Spleen (tissue), 7 donors: Measurements from ENCODE around the gene GGNBP2.

ENCODE experiments used
- POLR2AphosphoS5 ChIP-seq, 3 donors: sonication (generic); formaldehyde crosslinking; IDR thresholded peaks; one replicate each; pipeline ENCODE4 v1.5.1; 2017; ENCODE audit warnings: antibody characterized with exemption in 3 of 3
- TF ChIP-seq, protein P1 (sequence below), 11 experiments: fragments of 200-600 bp in 7 of 11; fragments of 450-650 bp in 4 of 11; sonication (generic) in 4 of 11; IDR thresholded peaks in 8 of 11; conservative IDR thresholded peaks in 3 of 11; 1 replicate in 7 of 11; 2 replicates in 4 of 11; pipeline versions ENCODE4 v1.4.0 to v1.8.0; 2016 to 2021; ENCODE audit warnings: antibody characterized with exemption in 11 of 11, inconsistent platforms in 4 of 11, mild to moderate bottlenecking in 1 of 11
- donor health status: DM: no; HTN: no; CAD: no; lungs with moderate emphysema.
- donor health status: DM: no; HTN: no; CAD: no.
- donor health status: DM: no; HTN: no; CAD: no.

DNA sequence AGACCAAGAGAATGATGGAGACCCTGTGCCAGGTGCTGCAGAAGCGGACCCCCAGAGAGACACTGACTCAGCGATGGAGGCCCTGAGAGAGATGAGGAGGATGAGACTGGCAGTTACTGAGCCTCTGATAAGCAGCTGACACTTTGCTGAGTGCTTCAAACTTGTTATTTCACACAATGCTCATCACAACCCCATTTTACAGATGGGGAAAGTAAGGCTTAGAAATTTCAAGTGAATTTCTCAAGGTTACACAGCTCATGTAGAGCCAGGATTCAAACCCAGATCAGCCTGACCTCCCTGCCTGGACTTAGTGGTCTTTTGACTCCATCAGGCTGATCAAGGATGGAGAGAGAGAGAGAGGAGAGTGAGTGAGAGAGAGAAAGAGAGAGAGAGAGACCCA is 83.9 kb downstream of the GGNBP2 start:
- TF ChIP-seq, protein P1, sequence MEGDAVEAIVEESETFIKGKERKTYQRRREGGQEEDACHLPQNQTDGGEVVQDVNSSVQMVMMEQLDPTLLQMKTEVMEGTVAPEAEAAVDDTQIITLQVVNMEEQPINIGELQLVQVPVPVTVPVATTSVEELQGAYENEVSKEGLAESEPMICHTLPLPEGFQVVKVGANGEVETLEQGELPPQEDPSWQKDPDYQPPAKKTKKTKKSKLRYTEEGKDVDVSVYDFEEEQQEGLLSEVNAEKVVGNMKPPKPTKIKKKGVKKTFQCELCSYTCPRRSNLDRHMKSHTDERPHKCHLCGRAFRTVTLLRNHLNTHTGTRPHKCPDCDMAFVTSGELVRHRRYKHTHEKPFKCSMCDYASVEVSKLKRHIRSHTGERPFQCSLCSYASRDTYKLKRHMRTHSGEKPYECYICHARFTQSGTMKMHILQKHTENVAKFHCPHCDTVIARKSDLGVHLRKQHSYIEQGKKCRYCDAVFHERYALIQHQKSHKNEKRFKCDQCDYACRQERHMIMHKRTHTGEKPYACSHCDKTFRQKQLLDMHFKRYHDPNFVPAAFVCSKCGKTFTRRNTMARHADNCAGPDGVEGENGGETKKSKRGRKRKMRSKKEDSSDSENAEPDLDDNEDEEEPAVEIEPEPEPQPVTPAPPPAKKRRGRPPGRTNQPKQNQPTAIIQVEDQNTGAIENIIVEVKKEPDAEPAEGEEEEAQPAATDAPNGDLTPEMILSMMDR (IDR thresholded peaks at IDR 0.05 in 8 of 11, conservative IDR thresholded peaks at IDR 0.05 in 3 of 11), result no peak
- no peak for TF ChIP-seq POLR2AphosphoS5 (IDR thresholded peaks at IDR 0.05)
